HepG2 (cell line): ENCODE results near the gene ALCAM. TPM values are rescaled to one million over a fixed set of nuclear protein-coding genes. Genes with fewer than 3 reads are reported as not detected.

ENCODE experiments used
- ASH2L ChIP-seq: fragments of 300-600, 200-600 bp; sonication (generic); IDR thresholded peaks from 2 replicates; pipeline ENCODE4 v1.7.0; 2017; ENCODE audit warnings: low read depth, mild to moderate bottlenecking, moderate library complexity, mixed read lengths, low read length; ENCODE audit not compliant: insufficient read length
- CENPT ChIP-seq: sonication (generic); formaldehyde crosslinking; IDR thresholded peaks from 2 replicates; pipeline ENCODE4 v1.8.0; 2022; ENCODE audit warnings: low read depth, mild to moderate bottlenecking, moderate library complexity, missing genetic modification reagents
- GTF2F1 ChIP-seq: fragments of 150-350 bp; IDR thresholded peaks from 2 replicates; pipeline ENCODE4 v1.6.1; 2014; ENCODE audit warnings: low read length
- KIAA2018 ChIP-seq: sonication (generic); formaldehyde crosslinking; IDR thresholded peaks from 2 replicates; pipeline ENCODE4 v1.5.0; 2020; ENCODE audit warnings: mild to moderate bottlenecking, missing genetic modification reagents, borderline replicate concordance
- NFAT5 ChIP-seq: sonication (generic); formaldehyde crosslinking; IDR thresholded peaks from 2 replicates; pipeline ENCODE4 v1.4.0; 2020; ENCODE audit warnings: missing genetic modification reagents
- NFKBIZ ChIP-seq: IDR thresholded peaks from 2 replicates; pipeline ENCODE4 v1.6.1; 2018; ENCODE audit warnings: missing genetic modification reagents, missing compliant biosample characterization
- POGZ ChIP-seq: sonication (generic); formaldehyde crosslinking; IDR thresholded peaks from 2 replicates; pipeline ENCODE4 v1.4.0; 2020; ENCODE audit warnings: mild to moderate bottlenecking, missing genetic modification reagents
- TRIM24 ChIP-seq: sonication (generic); formaldehyde crosslinking; IDR thresholded peaks from 2 replicates; pipeline ENCODE4 v1.8.0; 2022; ENCODE audit warnings: mild to moderate bottlenecking, missing genetic modification reagents
- ZNF501 ChIP-seq: sonication (generic); formaldehyde crosslinking; IDR thresholded peaks from 2 replicates; pipeline ENCODE4 v1.5.1; 2020; ENCODE audit warnings: mild to moderate bottlenecking, moderate library complexity, missing genetic modification reagents
- ZNF777 ChIP-seq: sonication (generic); formaldehyde crosslinking; IDR thresholded peaks from 2 replicates; pipeline ENCODE4 v1.4.0; 2020; ENCODE audit warnings: missing genetic modification reagents
- ZNF839 ChIP-seq: sonication (generic); formaldehyde crosslinking; IDR thresholded peaks from 2 replicates; pipeline ENCODE4 v1.4.0; 2020; ENCODE audit warnings: missing genetic modification reagents, mild to moderate bottlenecking, borderline replicate concordance
- polyA plus RNA-seq, 8 experiments: library from polyadenylated mRNA; depleted of rRNA in 3 of 8; stranded (reverse) in 7 of 8; unstranded in 1 of 8; fragments of >200 nt; fragmentation: Illumina TruSeq in 4 of 8; extraction: Trizol in 4 of 8; gene quantifications; 2 replicates each; pipeline versions ENCODE4 v1.2.1 to v1.2.3, GENCODE V29; 2011 to 2016; ENCODE audit warnings: low read depth in 4 of 8, missing spikeins in 1 of 8, mixed read lengths in 1 of 8; ENCODE audit not compliant: insufficient read depth in 1 of 8
- total RNA-seq, 5 experiments: library from RNA; depleted of rRNA; stranded (reverse); fragments of >200 nt; fragmentation: Illumina TruSeq; extraction: Trizol; gene quantifications; 2 replicates each; pipeline ENCODE4 v1.2.3, GENCODE V29; 2016; ENCODE audit warnings: low read depth in 1 of 5
- TF ChIP-seq, protein P1 (sequence below): sonication (generic); formaldehyde crosslinking; IDR thresholded peaks from 2 replicates; pipeline ENCODE4 v1.4.0; 2020; ENCODE audit warnings: mild to moderate bottlenecking, missing genetic modification reagents
- TF ChIP-seq, protein P2 (sequence below): IDR thresholded peaks from 2 replicates; pipeline ENCODE4 v1.6.1; 2016; ENCODE audit warnings: low read depth, control low read depth

ALCAM gene
- total and polyA plus RNA-seq, 2 of the 13 experiments (the other 11 are each of a cell fraction or from before 2014, with no cell fraction given), result 26.0 to 33.1 TPM

DNA sequence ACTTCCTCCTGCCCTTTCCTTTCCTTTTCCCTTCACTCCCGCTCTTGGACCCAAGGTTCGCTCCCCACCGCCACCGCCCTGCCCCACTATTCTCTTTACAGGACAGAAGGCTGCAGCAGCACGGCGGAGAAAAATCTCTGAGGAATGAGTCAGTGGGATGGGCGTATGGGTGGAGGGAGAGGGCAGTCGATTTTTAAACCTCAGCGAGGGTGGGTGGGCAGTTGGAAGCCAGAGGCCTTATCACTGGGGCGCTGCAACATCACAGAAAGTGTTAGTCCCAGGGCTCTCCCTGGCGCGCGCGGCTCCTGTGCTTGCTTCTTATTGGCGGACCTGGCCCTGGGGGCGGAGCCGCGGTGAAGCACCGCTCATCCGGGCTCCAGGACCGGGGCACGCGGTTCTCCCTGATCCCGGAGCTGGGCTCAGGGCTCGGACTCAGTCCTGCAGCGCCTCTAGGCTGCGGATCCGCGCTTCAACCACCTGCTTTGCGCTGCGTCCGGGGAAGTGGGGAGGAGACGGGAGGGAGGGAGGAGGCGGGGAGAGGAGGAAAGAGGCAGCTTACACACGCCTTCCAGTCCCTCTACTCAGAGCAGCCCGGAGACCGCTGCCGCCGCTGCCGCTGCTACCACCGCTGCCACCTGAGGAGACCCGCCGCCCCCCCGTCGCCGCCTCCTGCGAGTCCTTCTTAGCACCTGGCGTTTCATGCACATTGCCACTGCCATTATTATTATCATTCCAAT is at the start of gene ALCAM (continued):
- TF ChIP-seq ZNF501 (CRISPR knock-in tag), result peak; percentile 71
- 0 out of 2 replicates have a peak, but pooled peaks have one; percentile 40 for TF ChIP-seq NFAT5 (CRISPR knock-in tag)
- TF ChIP-seq, protein P1, sequence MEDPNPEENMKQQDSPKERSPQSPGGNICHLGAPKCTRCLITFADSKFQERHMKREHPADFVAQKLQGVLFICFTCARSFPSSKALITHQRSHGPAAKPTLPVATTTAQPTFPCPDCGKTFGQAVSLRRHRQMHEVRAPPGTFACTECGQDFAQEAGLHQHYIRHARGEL (CRISPR knock-in tag), result no peak
- TF ChIP-seq CENPT (CRISPR knock-in tag), result 0 out of 2 replicates have a peak, but pooled peaks have one; percentile 34
- TF ChIP-seq POGZ, result peak; percentile 85
- 0 out of 2 replicates have a peak, but pooled peaks have one; percentile 48 for TF ChIP-seq ZNF839 (CRISPR knock-in tag)
- TF ChIP-seq, protein P2, sequence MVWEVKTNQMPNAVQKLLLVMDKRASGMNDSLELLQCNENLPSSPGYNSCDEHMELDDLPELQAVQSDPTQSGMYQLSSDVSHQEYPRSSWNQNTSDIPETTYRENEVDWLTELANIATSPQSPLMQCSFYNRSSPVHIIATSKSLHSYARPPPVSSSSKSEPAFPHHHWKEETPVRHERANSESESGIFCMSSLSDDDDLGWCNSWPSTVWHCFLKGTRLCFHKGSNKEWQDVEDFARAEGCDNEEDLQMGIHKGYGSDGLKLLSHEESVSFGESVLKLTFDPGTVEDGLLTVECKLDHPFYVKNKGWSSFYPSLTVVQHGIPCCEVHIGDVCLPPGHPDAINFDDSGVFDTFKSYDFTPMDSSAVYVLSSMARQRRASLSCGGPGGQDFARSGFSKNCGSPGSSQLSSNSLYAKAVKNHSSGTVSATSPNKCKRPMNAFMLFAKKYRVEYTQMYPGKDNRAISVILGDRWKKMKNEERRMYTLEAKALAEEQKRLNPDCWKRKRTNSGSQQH, result no peak
- TF ChIP-seq NFKBIZ (CRISPR knock-in tag), result no peak
- TF ChIP-seq ASH2L, result no peak
- no peak for TF ChIP-seq TRIM24 (CRISPR knock-in tag)
- peak; percentile 39; the same call in 1 of the 2 replicates for TF ChIP-seq ZNF777 (CRISPR knock-in tag)
- TF ChIP-seq GTF2F1, result no peak
- TF ChIP-seq KIAA2018, result no peak
